RWPE1 (cell line): ENCODE data around the gene NFX1.
A peak's percentile ranks its signal among the peaks of the same experiment; 100 is the strongest.
"Not testable (repeated sequence)": the region's sequence is repeated elsewhere in the genome, so short reads cannot be mapped to it uniquely, and the experiment has no call there.

ENCODE experiments used
- CTCF ChIA-PET: fragments of 350-600 bp; sonication (Branson Sonifier 250); formaldehyde crosslinking; extraction: SDS; loops from one replicate; lab custom pipeline; 2021; lab: Yijun Ruan, JAX
- POLR2A ChIA-PET: fragments of 400-600 bp; formaldehyde crosslinking; extraction: SDS; loops from one replicate; lab custom pipeline; 2020; ENCODE audit warnings: antibody characterized with exemption; ENCODE audit not compliant: low non-redundant PET; lab: Yijun Ruan, JAX
- DNase-seq: peaks from one replicate; pipeline ENCODE4 v3.0.0; 2012; ENCODE audit warnings: low spot score
- H3K27ac ChIP-seq: fragments of 450-650 bp; 2 replicates; pipeline ENCODE4 v1.5.1; 2017
- TF ChIP-seq, protein P1 (sequence below): fragments of 450-650 bp; conservative IDR thresholded peaks from 2 replicates; pipeline ENCODE4 v1.5.1; 2017; ENCODE audit warnings: low read depth, mild to moderate bottlenecking

Gene NFX1

DNA sequence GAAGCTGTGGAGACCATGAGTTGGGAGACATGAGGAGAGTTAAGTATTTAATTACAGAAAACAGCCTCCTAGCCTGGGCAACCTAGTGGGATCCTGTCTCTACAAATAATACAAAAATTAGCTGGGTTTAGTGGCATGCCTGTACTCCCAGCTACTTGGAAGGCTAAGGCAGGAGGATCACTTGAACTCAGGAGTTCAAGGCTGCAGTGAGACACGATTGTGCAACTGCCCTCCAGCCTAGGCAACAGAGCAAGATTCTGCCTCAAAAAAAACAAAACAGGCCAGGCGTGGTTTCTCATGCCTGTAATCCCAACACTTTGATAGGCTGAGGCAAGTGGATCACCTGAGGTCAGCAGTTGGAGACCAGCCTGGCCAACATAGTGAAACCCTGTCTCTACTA lies 59.4 kb downstream of the NFX1 start:
- ChIA-PET POLR2A (no interaction called here), CTCF (no interaction called here)
- no peak for DNase-seq
- TF ChIP-seq, protein P1, sequence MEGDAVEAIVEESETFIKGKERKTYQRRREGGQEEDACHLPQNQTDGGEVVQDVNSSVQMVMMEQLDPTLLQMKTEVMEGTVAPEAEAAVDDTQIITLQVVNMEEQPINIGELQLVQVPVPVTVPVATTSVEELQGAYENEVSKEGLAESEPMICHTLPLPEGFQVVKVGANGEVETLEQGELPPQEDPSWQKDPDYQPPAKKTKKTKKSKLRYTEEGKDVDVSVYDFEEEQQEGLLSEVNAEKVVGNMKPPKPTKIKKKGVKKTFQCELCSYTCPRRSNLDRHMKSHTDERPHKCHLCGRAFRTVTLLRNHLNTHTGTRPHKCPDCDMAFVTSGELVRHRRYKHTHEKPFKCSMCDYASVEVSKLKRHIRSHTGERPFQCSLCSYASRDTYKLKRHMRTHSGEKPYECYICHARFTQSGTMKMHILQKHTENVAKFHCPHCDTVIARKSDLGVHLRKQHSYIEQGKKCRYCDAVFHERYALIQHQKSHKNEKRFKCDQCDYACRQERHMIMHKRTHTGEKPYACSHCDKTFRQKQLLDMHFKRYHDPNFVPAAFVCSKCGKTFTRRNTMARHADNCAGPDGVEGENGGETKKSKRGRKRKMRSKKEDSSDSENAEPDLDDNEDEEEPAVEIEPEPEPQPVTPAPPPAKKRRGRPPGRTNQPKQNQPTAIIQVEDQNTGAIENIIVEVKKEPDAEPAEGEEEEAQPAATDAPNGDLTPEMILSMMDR: no peak
- peak overlapping the region; percentile 85 for H3K27ac ChIP-seq

- TF ChIP-seq, protein P1: no peak
- ChIA-PET POLR2A (no interaction called here), CTCF (interaction anchor here (0.7 kb wide), 1 partner anchor 63 kb away, joined by 3 read pairs; no protein-coding TSS in a partner anchor)
- peak overlapping the region; percentile 85 for H3K27ac ChIP-seq
- peak; percentile 74 for DNase-seq
Observed at GRCh38 chr9:33350310-33350709, 60.0 kb downstream of the NFX1 start.

GRCh38 chr9:33351547-33351946 lies 61.2 kb downstream of the NFX1 start:
- POLR2A ChIA-PET: no interaction called here
- peak overlapping the region; percentile 85 for H3K27ac ChIP-seq
- TF ChIP-seq, protein P1: no peak
- DNase-seq: no peak
- CTCF ChIA-PET: no interaction called here

GRCh38 chr9:33354651-33355211 lies 64.4 kb downstream of the NFX1 start:
- TF ChIP-seq, protein P1: no peak
- DNase-seq: no peak
- ChIA-PET CTCF (no interaction called here), POLR2A (no interaction called here)
- H3K27ac ChIP-seq: no peak overlapping the region

DNA sequence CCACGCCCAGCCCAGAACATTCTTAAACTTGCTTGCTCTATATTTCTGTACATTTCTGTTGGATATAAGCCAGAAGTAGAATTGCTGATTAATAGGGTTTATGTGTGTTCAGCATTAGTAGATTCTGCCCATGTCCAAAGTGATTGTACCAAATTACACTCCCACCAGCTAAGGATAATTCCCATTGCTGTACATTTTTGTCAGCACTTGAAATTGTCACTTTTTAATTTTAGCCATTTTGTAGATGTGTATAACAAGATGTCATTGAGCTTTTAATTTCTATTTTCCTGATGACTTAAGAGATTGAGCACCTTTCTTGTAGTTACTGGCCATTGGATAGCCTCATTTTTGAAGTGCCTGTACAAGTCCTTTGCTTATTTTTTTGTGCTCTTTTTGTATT lies 65.6 kb downstream of the NFX1 start:
- H3K27ac ChIP-seq: no peak overlapping the region
- TF ChIP-seq, protein P1: no peak
- no peak for DNase-seq
- ChIA-PET CTCF (no interaction called here), POLR2A (no interaction called here)

- CTCF ChIA-PET: interaction anchor here (0.7 kb wide), 1 partner anchor 9 kb away, joined by 3 read pairs; no protein-coding TSS in a partner anchor
- DNase-seq, H3K27ac ChIP-seq, POLR2A ChIA-PET: not testable (repeated sequence)
Observed at GRCh38 chr9:33358641-33359040, 68.3 kb downstream of the NFX1 start.

DNA sequence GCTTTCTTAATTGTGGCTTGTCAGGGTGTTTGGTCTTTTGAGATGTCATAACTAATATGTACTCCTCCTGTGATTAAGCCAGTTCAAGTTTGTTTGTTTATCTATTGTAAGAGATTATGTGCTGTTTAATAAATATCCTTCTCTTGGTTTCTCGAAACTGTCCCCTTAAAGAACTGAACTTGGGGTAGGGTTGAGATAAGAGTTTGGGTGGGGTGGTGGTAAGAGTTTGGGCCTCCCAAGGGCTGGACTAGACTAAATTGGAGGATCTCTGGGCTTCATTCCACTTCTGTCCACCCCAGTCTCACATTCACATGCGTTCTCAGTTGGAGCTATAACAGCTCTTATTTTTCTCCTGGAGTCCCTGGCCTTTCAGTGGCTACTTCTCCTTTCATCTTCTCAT lies 73.8 kb downstream of the NFX1 start:
- no peak overlapping the region for H3K27ac ChIP-seq
- ChIA-PET POLR2A (no interaction called here), CTCF (no interaction called here)
- TF ChIP-seq, protein P1: no peak
- DNase-seq: no peak

- DNase-seq, CTCF ChIA-PET, POLR2A ChIA-PET: not testable (repeated sequence)
- peak overlapping the region; percentile 7; the same call in 1 of the 2 replicates for H3K27ac ChIP-seq
Observed at GRCh38 chr9:33364814-33365213, 74.5 kb downstream of the NFX1 start.
